Adrenal gland (tissue), 5 donors: ENCODE data around the gene UBA3.

Experiments
- POLR2A ChIP-seq, 2 donors: fragments of 450-650 bp; IDR thresholded peaks; one replicate each; pipeline ENCODE4 v1.6.1; 2017; ENCODE audit warnings: antibody characterized with exemption in 2 of 2, mild to moderate bottlenecking in 2 of 2, moderate library complexity in 1 of 2
- TF ChIP-seq, protein P1 (sequence below), 6 experiments: fragments of 450-650 bp in 4 of 6; fragments of 200-600 bp in 2 of 6; sonication (generic) in 1 of 6; IDR thresholded peaks; 1 replicate in 5 of 6; 2 replicates in 1 of 6; pipeline versions ENCODE4 v1.5.1 to v1.8.0; 2016 to 2021; ENCODE audit warnings: antibody characterized with exemption in 6 of 6, mild to moderate bottlenecking in 2 of 6, moderate library complexity in 1 of 6
- donor health status: DM: no; HTN: no; CAD: no.

DNA sequence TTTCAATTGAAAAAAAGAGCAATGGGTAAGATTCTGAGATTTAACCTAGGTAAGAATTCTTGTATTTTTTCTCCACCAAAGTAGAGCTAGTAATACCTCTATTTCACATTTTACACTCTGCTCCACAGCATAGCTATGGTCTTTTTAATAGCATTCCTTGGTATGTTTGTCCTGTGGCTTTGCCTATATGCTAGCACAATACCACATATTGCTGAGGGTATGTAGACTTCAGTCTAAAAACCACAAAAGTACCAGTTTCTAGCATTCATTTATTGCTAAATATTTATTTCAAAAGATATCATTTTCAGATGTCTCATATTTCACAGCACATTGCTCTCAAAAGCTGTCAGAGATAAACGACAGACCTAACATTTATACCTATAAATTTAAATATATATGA is 48.5 kb downstream of the UBA3 start:
- TF ChIP-seq, protein P1, sequence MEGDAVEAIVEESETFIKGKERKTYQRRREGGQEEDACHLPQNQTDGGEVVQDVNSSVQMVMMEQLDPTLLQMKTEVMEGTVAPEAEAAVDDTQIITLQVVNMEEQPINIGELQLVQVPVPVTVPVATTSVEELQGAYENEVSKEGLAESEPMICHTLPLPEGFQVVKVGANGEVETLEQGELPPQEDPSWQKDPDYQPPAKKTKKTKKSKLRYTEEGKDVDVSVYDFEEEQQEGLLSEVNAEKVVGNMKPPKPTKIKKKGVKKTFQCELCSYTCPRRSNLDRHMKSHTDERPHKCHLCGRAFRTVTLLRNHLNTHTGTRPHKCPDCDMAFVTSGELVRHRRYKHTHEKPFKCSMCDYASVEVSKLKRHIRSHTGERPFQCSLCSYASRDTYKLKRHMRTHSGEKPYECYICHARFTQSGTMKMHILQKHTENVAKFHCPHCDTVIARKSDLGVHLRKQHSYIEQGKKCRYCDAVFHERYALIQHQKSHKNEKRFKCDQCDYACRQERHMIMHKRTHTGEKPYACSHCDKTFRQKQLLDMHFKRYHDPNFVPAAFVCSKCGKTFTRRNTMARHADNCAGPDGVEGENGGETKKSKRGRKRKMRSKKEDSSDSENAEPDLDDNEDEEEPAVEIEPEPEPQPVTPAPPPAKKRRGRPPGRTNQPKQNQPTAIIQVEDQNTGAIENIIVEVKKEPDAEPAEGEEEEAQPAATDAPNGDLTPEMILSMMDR (IDR thresholded peaks at IDR 0.05), result no peak
- no peak for TF ChIP-seq POLR2A (IDR thresholded peaks at IDR 0.05)
